Ovary (tissue), 9 donors: ENCODE measurements around the gene PEX11A. TPM values are rescaled to one million over a fixed set of nuclear protein-coding genes. Genes with fewer than 3 reads are reported as not detected.

ENCODE experiments used
- DNase-seq, 5 donors: peaks; one replicate each; pipeline ENCODE4 v3.0.0-alpha.2; 2019 to 2020
- H3K27ac ChIP-seq, 2 donors: fragments of 200-600 bp; one replicate each; pipeline versions ENCODE4 v1.5.1 to v1.8.0; 2019 to 2022
- H3K27me3 ChIP-seq: fragments of 200-600 bp; one replicate; pipeline ENCODE4 v1.8.0; 2022
- H3K36me3 ChIP-seq: fragments of 200-600 bp; sonication (generic); one replicate; pipeline ENCODE4 v1.5.1; 2019
- H3K4me1 ChIP-seq: one replicate; pipeline ENCODE4 v1.8.1; 2013; ENCODE audit warnings: mild to moderate bottlenecking, moderate library complexity; ENCODE audit not compliant: insufficient read depth
- H3K4me3 ChIP-seq: fragments of 200-600 bp; sonication (generic); one replicate; pipeline ENCODE4 v1.5.1; 2017
- H3K9me3 ChIP-seq, 2 donors: fragments of 200-600 bp in 1 of 2; sonication (generic) in 1 of 2; one replicate each; pipeline versions ENCODE4 v1.5.1 to v1.8.1; 2013 to 2019; ENCODE audit warnings: mild to moderate bottlenecking in 1 of 2, moderate library complexity in 1 of 2
- CTCF ChIP-seq, 3 donors: fragments of 450-650 bp in 2 of 3; fragments of 200-600 bp in 1 of 3; IDR thresholded peaks; one replicate each; pipeline versions ENCODE4 v1.5.1 to v1.8.0; 2016 to 2022; ENCODE audit warnings: antibody characterized with exemption in 3 of 3, mild to moderate bottlenecking in 1 of 3
- EP300 ChIP-seq: sonication (generic); formaldehyde crosslinking; IDR thresholded peaks from one replicate; pipeline ENCODE4 v1.6.1; 2017; ENCODE audit warnings: antibody characterized with exemption
- POLR2A ChIP-seq: fragments of 450-650 bp; IDR thresholded peaks from one replicate; pipeline ENCODE4 v1.6.1; 2017; ENCODE audit warnings: antibody characterized with exemption, mild to moderate bottlenecking, moderate library complexity
- WGBS, 3 donors: extraction: QIAGEN DNeasy Blood & Tissue Kit in 1 of 3; methylation state at CpG; one replicate each; pipeline versions ENCODE4 v1.1.5 to v1.1.7; 2013 to 2017; 5-methylcytosine and 5-hydroxymethylcytosine counted together
- intact Hi-C, 4 donors: fragments of 100-400 bp; cut with DNase I; formaldehyde crosslinking; loops; one replicate each; pipeline versions ENCODE4 v1.11.0 to v1.15.1; 2022 to 2023
- polyA plus RNA-seq, 2 donors: library from polyadenylated mRNA; stranded (reverse); fragments of 200-250 nt in 1 of 2; fragments of 350-450 nt in 1 of 2; fragmentation: Illumina TruSeq in 1 of 2; extraction: RNeasy Lipid Tissue Mini Kit (QIAGEN cat#74804) in 1 of 2; gene quantifications; one replicate each; pipeline ENCODE4 v1.2.3, GENCODE V29; 2013 to 2014
- total RNA-seq, 7 donors: library from RNA; depleted of rRNA in 2 of 7; stranded (reverse); fragments of >200 nt in 2 of 7; fragmentation: NEBNext Ultra II Directional in 3 of 7; extraction: Animal tissue kit (Norgen Biotek cat#: 25700) in 3 of 7; gene quantifications; one replicate each; pipeline versions ENCODE4 v1.1.0 to v1.2.4, GENCODE V29; 2016 to 2023
- donor health status: DM: no; HTN: no; CAD: no; lungs with moderate emphysema.
- donor health status: DM: no; HTN: no; CAD: no.
- donor health status: Bipolar disorder and iron deficiency.
- donor health status: DM: yes; HTN: yes; CAD: no.
- donor health status: DM: no; HTN: no; CAD: no.
- donor health status: DM: yes; HTN: yes; CAD: no.

Gene PEX11A
- total and polyA plus RNA-seq, 9 donors, result 10.9 to 17.6 (median 12.6) TPM

GRCh38 chr15:89714775-89715174 lies 24.2 kb upstream of the PEX11A start:
- H3K4me3 ChIP-seq, result no peak overlapping the region
- TF ChIP-seq POLR2A, result no peak
- no peak for TF ChIP-seq EP300
- no peak for TF ChIP-seq CTCF (IDR thresholded peaks at IDR 0.05)
- no peaks in the 10 kb centered on the region for H3K36me3 ChIP-seq
- DNase-seq, result no peak
- H3K27me3 ChIP-seq, result no peaks in the 10 kb centered on the region
- 79 to 86% (median 82%) methylated on average over 2 of the region's 2 CpGs for WGBS, 3 donors
- intact Hi-C loops, result no loop called here
- no peak overlapping the region for H3K27ac ChIP-seq
- H3K4me1 ChIP-seq, result no peaks in the 10 kb centered on the region
- no peaks in the 10 kb centered on the region for H3K9me3 ChIP-seq

GRCh38 chr15:89707577-89707976 lies 17.0 kb upstream of the PEX11A start:
- Histone ChIP-seq H3K4me3 (no peak overlapping the region), H3K27ac (no peak overlapping the region), H3K9me3 (no peaks in the 10 kb centered on the region), H3K4me1 (no peaks in the 10 kb centered on the region), H3K36me3 (no peaks in the 10 kb centered on the region), H3K27me3 (no peaks in the 10 kb centered on the region)
- intact Hi-C loops, result no loop called here
- DNase-seq, result no peak
- TF ChIP-seq EP300, result no peak
- no peak for TF ChIP-seq CTCF (IDR thresholded peaks at IDR 0.05)
- TF ChIP-seq POLR2A, result no peak
- WGBS, 3 donors, result 71 to 78% (median 74%) methylated on average over 1 of the region's 1 CpG

GRCh38 chr15:89704411-89704810 lies 13.9 kb upstream of the PEX11A start:
- no peak for TF ChIP-seq POLR2A
- no peak for TF ChIP-seq EP300
- no peak for TF ChIP-seq CTCF (IDR thresholded peaks at IDR 0.05)
- H3K36me3 ChIP-seq, result no peaks in the 10 kb centered on the region
- no peak overlapping the region for H3K27ac ChIP-seq
- intact Hi-C loops, result no loop called here
- H3K4me3 ChIP-seq, result no peak overlapping the region
- DNase-seq, result no peak
- H3K4me1 ChIP-seq, result no peaks in the 10 kb centered on the region
- H3K9me3 ChIP-seq, result no peaks in the 10 kb centered on the region
- H3K27me3 ChIP-seq, result no peaks in the 10 kb centered on the region

- no peak for TF ChIP-seq EP300
- TF ChIP-seq POLR2A, result no peak
- no peak for TF ChIP-seq CTCF (IDR thresholded peaks at IDR 0.05)
- no peaks in the 10 kb centered on the region for H3K9me3 ChIP-seq
- no peaks in the 10 kb centered on the region for H3K36me3 ChIP-seq
- H3K4me3 ChIP-seq, result no peak overlapping the region
- no peak for DNase-seq
- intact Hi-C loops, result no loop called here
- H3K27me3 ChIP-seq, result no peaks in the 10 kb centered on the region
- H3K4me1 ChIP-seq, result no peaks in the 10 kb centered on the region
- WGBS, 3 donors, result 63 to 73% (median 72%) methylated on average over 1 of the region's 1 CpG
- H3K27ac ChIP-seq, result no peak overlapping the region
These were observed 4.6 kb upstream of the PEX11A start for GRCh38 chr15:89695198-89695597.

- 80 to 85% (median 83%) methylated on average over 1 of the region's 1 CpG for WGBS, 3 donors
- Histone ChIP-seq H3K27me3 (no peaks in the 10 kb centered on the region), H3K27ac (no peak overlapping the region), H3K4me1 (peaks cover 5% of the 10 kb centered on the region), H3K36me3 (no peaks in the 10 kb centered on the region), H3K4me3 (no peak overlapping the region), H3K9me3 (no peaks in the 10 kb centered on the region)
- intact Hi-C loops, result no loop called here
- TF ChIP-seq EP300 (no peak), CTCF (IDR thresholded peaks at IDR 0.05) (no peak), POLR2A (no peak)
- no peak for DNase-seq
These were observed 3.1 kb upstream of the PEX11A start for GRCh38 chr15:89693696-89694095.
